ENCODE data around the gene ARMCX5. TPM values are rescaled to one million over a fixed set of nuclear protein-coding genes. Genes with fewer than 3 reads are reported as not detected.

ARMCX5 gene
- 9.6 TPM for total RNA-seq

DNA sequence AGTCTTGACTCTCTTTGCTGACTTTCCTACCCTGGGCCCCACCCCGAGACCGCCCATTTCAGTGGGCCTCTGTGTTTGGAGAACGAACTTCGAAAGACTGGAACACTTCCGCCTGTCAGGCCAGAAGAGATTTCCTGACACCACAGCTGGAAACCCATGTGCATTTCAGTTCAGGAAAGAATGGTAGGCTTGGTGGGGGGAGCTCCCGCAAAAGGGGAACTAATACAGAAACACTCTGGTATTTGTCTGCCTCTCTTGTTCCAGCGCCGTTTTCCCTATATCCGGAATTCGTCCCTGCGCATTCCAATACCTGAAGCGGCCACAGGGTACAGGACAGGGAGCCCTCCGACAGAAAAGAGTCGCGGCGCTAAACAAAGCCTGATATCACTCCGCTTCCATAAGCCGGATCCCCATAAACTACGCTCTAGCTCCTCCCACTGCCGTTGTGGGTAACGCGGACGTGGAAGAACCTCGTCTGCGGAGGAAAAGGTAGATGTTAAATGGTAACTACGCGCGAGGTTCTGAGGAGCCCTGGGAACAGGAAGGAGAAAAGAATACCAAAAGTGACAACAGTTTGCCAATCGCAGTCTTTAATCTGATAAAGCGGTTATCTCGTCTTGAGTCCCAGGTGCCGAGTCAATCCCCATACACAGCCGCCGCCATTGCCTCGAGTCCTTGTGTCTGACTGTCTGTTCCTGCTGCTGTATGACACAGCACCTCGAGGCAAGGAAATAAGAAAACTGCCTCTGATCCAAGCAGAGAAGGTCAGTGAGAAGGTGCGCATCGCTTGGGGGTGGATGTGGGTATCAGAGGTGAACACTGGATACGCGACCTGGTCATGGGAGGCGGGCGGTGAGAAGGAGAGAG is at the start of gene ARMCX5:
ARMCX5 (plus strand) TSS at position 432 of the 867 bp plus-strand sequence. CDS start 2,627 bp downstream, outside the sequence.
- Histone ChIP-seq H3K4me3 (peak within 1 kb of the TSS; percentile 46 to 50), H3K27ac (peak within 1 kb of the TSS; percentile 67), H3K27me3 (no peaks in the 10 kb centered on the region), H3K9me3 (no peaks in the 10 kb centered on the region), H3K4me1 (peaks cover 7% of the 10 kb centered on the region), H3K36me3 (no peaks in the 10 kb centered on the region)
- intact Hi-C loops (cut with DNase I): no loop called here
- DNase-seq (ENCODE audit: extremely low spot score in 2 of 2): no peak
- TF ChIP-seq POLR2A (IDR thresholded peaks at IDR 0.05) (peak in 1 of 2 donors; percentile 36), POLR2AphosphoS5 (IDR thresholded peaks at IDR 0.05; ENCODE audit: insufficient read depth in 1 of 2, low read depth in 1 of 2) (peak; percentile 40 to 47)
- TF ChIP-seq, protein P1, sequence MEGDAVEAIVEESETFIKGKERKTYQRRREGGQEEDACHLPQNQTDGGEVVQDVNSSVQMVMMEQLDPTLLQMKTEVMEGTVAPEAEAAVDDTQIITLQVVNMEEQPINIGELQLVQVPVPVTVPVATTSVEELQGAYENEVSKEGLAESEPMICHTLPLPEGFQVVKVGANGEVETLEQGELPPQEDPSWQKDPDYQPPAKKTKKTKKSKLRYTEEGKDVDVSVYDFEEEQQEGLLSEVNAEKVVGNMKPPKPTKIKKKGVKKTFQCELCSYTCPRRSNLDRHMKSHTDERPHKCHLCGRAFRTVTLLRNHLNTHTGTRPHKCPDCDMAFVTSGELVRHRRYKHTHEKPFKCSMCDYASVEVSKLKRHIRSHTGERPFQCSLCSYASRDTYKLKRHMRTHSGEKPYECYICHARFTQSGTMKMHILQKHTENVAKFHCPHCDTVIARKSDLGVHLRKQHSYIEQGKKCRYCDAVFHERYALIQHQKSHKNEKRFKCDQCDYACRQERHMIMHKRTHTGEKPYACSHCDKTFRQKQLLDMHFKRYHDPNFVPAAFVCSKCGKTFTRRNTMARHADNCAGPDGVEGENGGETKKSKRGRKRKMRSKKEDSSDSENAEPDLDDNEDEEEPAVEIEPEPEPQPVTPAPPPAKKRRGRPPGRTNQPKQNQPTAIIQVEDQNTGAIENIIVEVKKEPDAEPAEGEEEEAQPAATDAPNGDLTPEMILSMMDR (IDR thresholded peaks at IDR 0.05): no peak

DNA sequence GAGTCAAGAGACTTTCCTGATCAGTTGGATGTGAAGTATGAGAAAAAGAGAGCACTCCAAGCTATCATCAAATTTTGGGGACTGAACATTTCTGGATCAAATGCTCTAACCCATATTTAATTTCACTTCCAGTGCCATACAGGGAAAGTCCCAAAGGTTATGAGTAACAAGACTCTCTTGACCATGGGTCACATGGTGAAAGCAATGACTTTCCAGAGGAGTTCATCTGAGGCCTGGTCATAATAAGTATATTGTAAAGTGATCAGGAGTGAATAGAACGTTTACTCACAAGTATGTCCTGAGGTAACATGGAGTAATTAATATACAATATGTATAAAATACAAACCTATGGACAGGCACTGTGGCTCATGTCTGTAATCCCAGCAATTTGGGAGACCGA is 40.7 kb upstream of the ARMCX5 start:
- intact Hi-C loops (cut with DNase I): no loop called here
- Histone ChIP-seq H3K27me3 (no peaks in the 10 kb centered on the region), H3K36me3 (no peaks in the 10 kb centered on the region), H3K4me1 (no peaks in the 10 kb centered on the region), H3K9me3 (no peaks in the 10 kb centered on the region), H3K27ac (no peak overlapping the region), H3K4me3 (no peak overlapping the region)
- DNase-seq (ENCODE audit: extremely low spot score in 2 of 2): no peak
- TF ChIP-seq, protein P1 (IDR thresholded peaks at IDR 0.05): no peak
- TF ChIP-seq POLR2AphosphoS5 (IDR thresholded peaks at IDR 0.05; ENCODE audit: insufficient read depth in 1 of 2, low read depth in 1 of 2): no peak
- no peak for TF ChIP-seq POLR2A (IDR thresholded peaks at IDR 0.05)

DNA sequence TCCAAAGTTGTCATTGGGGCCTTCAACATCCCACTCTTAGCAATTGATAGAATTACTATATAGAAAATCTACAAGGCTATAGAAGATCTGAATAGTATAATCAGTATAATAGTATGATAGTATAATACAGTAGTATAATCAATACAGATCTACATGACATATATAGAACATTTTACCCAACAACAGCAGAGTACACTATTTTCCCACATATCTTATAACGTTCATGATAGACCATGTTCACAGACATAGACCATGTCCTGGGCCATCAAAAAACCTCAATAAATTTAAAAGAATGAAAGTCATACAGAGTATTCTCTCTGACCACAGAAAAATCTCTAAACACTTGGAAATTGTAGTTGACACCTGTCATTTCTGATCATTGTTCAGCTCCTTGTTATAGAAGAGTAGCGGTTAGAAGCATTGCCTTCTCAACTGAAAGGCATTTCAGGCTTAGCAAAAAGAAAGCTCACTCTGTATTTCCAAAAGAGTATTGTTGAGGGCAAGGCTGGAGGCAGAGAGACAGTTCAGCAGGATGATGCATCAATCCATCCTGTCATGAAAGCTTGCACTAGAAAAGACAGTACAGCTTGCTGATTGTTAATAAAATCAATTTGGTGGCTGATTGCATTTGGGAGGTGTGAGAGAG is 38.8 kb upstream of the ARMCX5 start:
- Histone ChIP-seq H3K4me3 (no peak overlapping the region), H3K9me3 (no peaks in the 10 kb centered on the region), H3K27me3 (no peaks in the 10 kb centered on the region), H3K27ac (no peak overlapping the region), H3K36me3 (no peaks in the 10 kb centered on the region), H3K4me1 (no peaks in the 10 kb centered on the region)
- intact Hi-C loops (cut with DNase I): no loop called here
- TF ChIP-seq POLR2A (IDR thresholded peaks at IDR 0.05): no peak
- TF ChIP-seq, protein P1 (IDR thresholded peaks at IDR 0.05): no peak
- no peak for TF ChIP-seq POLR2AphosphoS5 (IDR thresholded peaks at IDR 0.05; ENCODE audit: insufficient read depth in 1 of 2, low read depth in 1 of 2)
- DNase-seq (ENCODE audit: extremely low spot score in 2 of 2): no peak

DNA sequence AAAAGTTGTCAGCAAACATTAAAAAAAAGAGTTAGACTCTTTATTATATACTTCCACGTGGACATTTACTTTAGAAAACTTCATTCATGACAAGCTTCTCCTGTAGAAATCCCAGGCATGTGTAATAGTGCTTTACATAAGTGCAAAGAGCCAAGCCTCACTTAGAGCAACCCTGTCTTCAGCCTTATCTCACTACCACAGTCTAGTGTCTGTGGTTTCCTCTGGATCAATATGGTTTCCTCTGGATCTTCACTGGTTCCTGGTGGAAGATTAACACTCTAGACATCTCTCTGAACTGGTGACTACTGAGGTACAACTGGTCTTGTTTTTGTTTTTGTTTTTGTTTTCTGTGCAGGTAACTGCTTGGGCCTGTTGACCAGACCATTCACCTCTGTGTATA is 18.4 kb upstream of the ARMCX5 start:
- DNase-seq (ENCODE audit: extremely low spot score in 2 of 2): no peak

More for the DNA sequence above, 18.4 kb upstream of the ARMCX5 start:
- no peak overlapping the region for H3K27ac ChIP-seq
- TF ChIP-seq POLR2AphosphoS5 (IDR thresholded peaks at IDR 0.05; ENCODE audit: insufficient read depth in 1 of 2, low read depth in 1 of 2) (no peak), POLR2A (IDR thresholded peaks at IDR 0.05) (no peak)
- TF ChIP-seq, protein P1 (IDR thresholded peaks at IDR 0.05): no peak
- no peaks in the 10 kb centered on the region for H3K4me1 ChIP-seq
- intact Hi-C loops (cut with DNase I): no loop called here
- H3K36me3 ChIP-seq: no peaks in the 10 kb centered on the region
- H3K4me3 ChIP-seq: no peak overlapping the region
- H3K9me3 ChIP-seq: no peaks in the 10 kb centered on the region
- no peaks in the 10 kb centered on the region for H3K27me3 ChIP-seq
